CD4-positive, alpha-beta T cell treated with Interleukin-4 for 1 hour (primary cell): ENCODE results near the gene YY1.
"Not testable (repeated sequence)": the region's sequence is repeated elsewhere in the genome, so short reads cannot be mapped to it uniquely, and the experiment has no call there.

Experiments used
- DNase-seq, 2 donors: peaks; one replicate each; pipeline ENCODE4 v3.0.0-alpha.2; 2020 to 2022

The YY1 gene

DNA sequence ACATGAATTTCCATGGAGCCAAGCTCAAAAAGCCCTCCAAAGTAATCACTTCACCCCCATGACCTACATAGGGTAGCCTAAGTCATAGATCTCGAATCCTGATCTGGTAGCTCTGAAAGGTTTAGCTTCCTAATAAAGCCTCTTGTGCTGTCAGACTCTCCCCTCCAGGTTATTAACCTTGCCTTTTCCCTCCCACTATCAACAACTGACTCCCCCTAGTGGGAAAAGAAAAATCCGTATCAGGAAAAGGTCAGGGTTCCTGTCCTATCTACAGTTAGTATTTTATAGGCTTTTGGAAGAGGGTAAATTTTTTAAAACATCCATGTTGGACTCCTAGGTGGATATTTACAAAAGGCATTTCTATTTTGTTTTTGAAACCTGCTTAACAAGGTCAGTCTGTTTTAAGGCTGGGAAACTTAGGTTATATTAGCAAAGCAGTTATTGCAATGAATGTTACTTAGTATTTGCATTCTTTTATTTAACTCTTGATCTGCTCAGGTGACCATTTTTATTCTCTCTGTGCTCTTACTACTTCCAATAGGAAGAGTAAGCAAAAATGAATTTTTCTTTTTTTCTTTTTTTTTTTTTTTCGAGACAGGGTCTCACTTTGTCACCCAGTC is 8.0 kb downstream of the YY1 start:
- DNase-seq: peak in 1 of 2 donors; percentile 66

DNA sequence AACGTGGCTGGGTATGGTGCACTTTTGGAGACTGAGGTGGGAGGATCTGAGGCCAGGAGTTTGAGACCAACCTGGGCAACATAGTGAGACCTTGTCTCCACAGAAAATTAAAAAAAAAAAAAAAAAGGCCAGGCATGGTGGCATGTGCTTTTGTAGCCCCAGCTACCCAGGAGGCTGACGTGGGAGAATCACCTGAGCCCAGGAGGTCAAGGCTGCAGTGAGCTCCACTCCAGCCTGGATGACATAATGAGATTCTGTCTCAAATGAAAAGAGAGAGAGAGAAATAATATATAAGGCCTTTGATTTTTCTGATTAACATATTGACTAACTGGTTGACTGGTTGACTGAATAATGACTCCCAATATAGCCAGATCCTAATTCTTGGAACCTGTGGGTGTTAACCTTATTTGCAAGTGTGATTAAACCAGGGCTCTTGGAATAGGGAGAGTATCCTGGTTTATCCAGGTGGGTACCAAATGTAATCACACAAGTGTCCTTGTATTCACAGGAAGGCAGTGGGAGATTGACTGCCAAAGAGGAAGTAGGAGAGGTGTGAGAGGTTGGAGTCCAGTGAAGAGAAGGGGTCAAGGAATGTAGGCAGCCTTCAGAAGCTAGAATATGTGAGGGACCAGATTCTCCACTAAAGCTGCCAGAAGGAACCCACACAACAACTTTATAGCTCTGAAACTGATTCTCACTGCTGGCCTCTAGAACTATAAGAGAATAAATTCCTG is 12.0 kb downstream of the YY1 start:
- no peak for DNase-seq

GRCh38 chr14:100252684-100253083 is 13.7 kb downstream of the YY1 start:
- no peak for DNase-seq

- no peak for DNase-seq
Observed at GRCh38 chr14:100256339-100256895, 17.5 kb downstream of the YY1 start.

- DNase-seq: peak in 1 of 2 donors; percentile 19
Observed at GRCh38 chr14:100261621-100262020, 22.7 kb downstream of the YY1 start.

GRCh38 chr14:100262545-100262944 is 23.6 kb downstream of the YY1 start:
- DNase-seq: no peak

GRCh38 chr14:100263141-100263540 is 24.2 kb downstream of the YY1 start:
- DNase-seq: no peak

DNA sequence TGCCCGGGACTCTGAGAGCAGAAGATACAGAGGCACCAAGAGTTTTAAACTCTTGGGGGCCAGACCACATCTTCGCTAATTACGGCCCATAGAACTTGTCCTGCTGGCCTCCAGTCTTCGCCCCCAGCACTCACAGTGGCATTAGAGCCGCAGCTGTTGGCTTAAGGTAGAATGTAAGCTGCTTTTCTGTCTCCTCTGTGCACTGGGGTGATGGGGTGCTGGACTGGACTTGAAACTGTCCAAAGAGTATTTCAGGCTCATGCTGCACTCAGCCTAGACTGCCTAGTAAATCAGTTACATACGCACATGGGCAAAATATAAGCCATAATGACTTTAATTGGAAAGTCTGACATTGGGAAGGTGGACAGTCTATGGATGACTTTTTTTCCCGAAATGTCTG is 29.0 kb downstream of the YY1 start:
- no peak for DNase-seq

DNA sequence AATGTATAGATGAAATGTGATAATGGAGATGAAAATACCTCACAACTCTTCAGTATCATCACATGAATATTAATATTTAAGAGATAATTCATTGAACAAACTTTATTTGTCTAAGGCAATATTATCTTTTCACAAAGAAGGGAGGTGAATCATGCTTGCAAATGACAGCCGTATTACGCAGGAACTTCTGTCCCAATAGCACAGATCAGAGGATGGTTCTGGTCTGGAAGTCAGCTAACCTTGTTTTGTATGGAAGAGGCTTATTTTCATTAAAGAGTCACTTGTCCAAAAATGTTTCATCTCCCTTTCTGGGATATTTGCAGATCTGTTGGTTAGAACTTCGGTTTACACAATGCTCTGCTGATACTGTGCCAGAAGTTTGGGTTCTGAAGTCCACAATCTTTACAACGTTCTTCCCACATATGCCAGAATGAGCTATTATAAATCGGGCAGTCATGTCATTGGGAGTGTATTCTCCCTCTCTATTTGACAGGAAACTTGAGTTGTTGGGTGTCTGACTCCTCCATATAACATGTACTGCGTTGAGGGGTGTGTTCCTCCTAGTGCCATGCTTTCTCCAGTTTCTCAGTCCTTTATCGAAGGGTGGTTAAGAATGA is 29.8 kb downstream of the YY1 start:
- DNase-seq: no peak

DNA sequence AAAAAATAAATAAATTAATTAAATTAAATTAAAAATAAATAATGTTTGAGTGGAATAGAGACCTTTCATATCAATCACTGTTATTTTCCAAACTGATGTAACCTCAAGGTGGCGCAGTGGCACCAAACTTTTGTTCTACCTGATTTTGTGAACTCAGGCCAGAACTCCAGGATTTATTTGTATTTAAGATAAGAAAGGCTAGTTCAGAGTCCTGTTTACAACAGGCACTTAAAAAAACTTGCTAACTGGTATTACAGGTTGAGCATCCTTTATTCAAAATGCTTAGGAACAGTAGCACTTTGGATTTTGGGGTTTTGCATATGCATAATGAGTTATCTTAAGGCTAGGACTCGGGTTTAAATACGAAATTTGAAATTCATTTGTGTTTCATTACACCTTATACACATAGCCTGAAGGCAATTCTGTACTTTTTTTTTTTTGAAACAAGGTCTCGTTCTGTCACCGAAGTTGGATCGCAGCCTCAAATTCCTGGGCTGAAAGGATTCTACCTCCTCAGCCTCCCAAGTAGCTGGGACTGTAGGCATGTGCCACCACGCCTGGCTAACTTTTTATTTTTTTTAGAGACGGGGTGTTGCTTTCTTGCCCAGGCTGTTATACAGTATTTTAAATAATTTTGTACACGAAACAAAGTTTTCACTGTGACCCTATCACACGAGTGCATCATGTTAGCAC is 32.4 kb downstream of the YY1 start:
- DNase-seq: peak in 1 of 2 donors; percentile 43

- no peak for DNase-seq
Observed at GRCh38 chr14:100274250-100274649, 35.3 kb downstream of the YY1 start.

- DNase-seq: no peak
Observed at GRCh38 chr14:100275214-100275613, 36.3 kb downstream of the YY1 start.

DNA sequence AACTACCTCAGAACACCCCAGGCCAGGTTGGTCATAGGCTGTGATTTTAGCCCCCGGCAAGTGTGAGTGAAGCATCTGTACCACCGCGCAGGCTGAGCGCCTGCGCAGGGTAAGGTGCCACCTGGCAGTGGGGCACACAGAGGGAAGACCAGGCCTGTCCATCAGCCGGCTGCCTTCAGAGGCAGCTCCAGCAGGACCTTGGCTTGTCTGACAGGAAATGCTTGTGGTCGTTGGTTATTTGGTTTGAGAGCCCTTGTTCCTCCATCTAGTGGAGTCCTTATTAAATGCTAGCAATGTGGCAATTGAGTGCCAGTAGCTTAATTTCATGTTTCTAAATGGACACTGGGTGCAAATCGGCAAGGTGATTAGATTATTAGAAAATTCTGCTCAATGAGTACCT is 39.8 kb downstream of the YY1 start:
- DNase-seq: peak in 1 of 2 donors; percentile 17

DNA sequence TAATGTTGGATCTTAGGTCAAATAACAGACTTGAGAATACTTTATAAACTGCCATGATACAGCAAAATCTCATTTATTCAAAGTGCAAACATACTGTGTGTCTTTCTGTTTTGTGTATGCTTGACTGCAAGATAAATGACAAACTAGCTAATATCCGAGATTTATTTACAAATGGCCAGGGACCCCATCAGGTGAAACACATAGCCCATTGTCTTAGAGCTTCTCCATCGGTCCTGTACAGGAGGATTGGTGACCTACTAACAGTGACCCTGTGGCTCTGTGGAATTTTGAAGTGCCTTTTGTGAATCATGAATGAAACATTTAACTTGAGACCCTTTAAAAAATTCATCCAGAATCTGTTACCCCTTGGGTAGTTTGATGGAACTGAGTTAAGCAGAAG is 40.2 kb downstream of the YY1 start:
- DNase-seq: no peak

DNA sequence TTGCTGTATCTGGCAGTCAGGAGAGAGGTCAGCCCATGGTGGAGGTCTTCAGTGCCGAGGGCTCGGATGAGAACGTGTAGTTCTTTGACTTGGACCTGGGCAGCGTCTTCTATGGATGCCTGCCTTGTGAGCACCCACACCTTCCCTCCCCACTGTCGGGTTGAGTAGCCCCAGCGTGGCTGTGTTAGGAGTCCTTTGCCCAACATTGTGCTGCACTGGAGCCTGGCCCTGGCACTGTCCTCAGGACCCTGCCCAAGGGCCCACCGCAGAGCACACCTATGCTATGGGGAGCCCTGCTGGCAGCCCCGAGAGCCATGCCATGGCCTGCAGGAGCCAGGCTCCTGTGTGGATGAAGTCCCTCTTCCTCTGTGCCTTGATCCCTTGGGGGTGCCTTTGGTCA is 40.6 kb downstream of the YY1 start:
- DNase-seq: no peak

DNA sequence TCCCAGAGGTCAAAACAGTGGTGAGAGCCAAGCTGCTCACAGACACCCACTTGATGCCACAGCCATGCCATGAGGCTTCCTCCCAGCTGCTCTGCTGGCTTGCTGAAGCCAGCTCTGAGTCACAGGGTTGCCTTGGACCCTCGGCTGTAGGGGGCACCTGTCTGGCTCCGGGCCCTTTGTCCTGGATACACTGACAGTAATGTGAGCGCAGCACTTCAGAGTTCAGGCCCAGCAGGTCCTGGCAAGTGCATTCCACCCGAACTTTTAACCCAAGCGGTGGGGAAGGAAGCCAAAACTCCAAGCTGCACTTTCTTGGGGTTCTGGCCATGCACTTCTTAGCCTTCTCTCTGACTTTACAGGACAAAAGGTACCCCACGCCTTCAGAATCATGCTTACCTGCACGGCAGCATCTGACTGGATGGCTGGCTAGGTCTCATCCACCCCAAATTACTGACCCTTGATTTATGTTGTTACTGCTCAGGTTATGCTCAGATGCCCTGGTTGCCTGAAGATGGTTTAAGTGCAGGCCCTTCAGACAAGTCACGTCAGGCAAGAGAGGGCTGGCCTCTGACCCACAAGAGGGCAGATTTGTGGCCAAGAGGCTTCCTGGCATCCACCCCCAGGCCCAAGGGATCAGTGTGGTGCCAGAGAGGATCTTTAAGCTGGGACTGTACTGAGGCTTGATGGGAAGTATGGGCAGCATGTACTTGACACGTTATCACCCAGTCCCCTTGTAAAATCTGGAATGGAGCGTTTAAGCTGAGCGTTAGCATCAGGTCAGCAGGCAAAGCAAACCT is 42.5 kb downstream of the YY1 start:
- no peak for DNase-seq

DNA sequence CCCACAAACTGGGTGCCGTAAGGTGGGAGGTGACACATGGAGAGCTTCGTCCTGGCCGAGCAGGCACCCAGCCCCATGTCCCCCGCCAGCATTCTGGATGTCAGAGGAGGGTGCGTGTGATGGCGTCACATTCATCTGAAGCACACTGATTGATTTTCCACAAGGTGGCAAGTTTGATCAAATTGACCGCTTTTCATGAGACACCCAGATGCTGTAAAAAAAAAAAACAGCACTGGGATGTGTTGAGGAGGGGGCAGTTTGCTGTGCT is 43.1 kb downstream of the YY1 start:
- no peak for DNase-seq

GRCh38 chr14:100282766-100283419 is 43.9 kb downstream of the YY1 start:
- no peak for DNase-seq

DNA sequence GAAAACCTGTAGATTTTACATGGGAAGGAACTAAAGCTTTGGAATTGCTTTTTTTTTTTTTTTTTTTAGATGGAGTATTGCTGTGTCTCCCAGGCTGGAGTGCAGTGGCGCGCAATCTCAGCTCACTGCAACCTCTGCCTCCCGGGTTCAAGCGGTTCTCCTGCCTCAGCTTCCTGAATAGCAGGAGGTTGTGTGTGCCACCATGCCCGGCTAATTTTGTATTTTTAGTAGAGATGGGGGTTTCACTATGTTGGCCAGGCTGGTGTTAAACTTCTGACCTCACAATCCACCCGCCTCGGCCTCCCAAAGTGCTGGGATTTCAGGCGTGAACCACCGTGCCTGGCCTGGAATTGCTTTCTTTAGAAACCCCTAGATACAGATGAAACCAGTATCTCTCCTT is 44.5 kb downstream of the YY1 start:
- DNase-seq: not testable (repeated sequence)

GRCh38 chr14:100283984-100284881 is 45.3 kb downstream of the YY1 start:
- no peak for DNase-seq
